ENCODE data around the gene HIGD1B. TPM values are rescaled to one million over a fixed set of nuclear protein-coding genes. Genes with fewer than 3 reads are reported as not detected.
A peak's percentile ranks its signal among the peaks of the same experiment; 100 is the strongest.

Gene HIGD1B
- total RNA-seq, 1 donor from 2014 or later: 0.82 TPM

DNA sequence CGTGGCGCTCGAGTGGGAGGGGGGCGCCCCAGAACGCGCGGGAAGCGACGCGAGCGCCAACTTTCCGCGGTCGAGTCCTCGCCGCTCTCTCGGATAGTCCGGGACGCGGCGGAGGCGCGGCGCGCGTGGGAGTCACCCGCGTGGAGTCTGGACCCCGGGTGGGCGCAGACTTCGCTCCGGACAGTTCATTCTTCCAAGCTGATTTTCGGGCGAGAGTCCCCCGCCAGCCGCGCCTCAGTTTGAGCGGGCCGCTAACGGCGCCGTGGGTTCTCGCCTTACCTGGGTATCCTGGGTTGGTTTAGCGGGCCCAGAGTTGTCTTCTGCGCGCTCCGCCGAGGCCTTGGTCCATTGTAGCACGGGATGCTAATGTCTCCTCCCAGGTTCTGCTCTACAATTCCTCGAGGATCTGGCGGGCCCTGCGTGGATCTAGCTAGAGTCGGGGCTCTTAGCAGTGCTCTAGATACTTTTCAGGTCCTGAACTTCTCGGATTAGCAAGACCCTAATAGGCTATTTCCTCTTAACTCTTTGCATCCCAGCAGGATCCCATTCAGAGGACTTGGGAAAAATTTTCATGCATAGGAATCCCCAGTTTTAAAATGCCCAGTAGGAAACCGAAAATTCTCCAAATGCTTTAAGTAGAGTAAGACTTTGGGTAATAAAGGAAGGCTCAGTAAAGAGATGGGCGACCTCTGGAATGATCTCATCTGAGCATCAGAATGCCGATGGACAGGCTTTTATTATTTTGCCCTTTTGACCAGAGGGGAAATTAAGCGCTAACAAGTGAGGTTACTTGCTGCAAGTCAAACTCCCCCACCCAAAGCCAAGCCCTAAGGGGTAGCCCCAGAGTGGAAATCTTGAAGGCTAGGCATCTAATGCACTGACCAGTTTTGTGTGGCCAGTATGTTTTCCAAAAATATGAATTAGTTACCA lies 17.1 kb upstream of the HIGD1B start:
- Mint-ChIP-seq H3K9me3 (ENCODE audit: low read depth) (no peaks in the 10 kb centered on the region), H3K27ac (ENCODE audit: unreplicated experiment) (peak overlapping the region; percentile 18), H3K36me3 (ENCODE audit: low read depth) (no peaks in the 10 kb centered on the region), H3K4me3 (ENCODE audit: unreplicated experiment) (peak overlapping the region; percentile 67), H3K4me1 (ENCODE audit: low read depth) (peaks cover 29% of the 10 kb centered on the region), H3K27me3 (ENCODE audit: low read depth) (no peaks in the 10 kb centered on the region)
- TF ChIP-seq, protein P1, sequence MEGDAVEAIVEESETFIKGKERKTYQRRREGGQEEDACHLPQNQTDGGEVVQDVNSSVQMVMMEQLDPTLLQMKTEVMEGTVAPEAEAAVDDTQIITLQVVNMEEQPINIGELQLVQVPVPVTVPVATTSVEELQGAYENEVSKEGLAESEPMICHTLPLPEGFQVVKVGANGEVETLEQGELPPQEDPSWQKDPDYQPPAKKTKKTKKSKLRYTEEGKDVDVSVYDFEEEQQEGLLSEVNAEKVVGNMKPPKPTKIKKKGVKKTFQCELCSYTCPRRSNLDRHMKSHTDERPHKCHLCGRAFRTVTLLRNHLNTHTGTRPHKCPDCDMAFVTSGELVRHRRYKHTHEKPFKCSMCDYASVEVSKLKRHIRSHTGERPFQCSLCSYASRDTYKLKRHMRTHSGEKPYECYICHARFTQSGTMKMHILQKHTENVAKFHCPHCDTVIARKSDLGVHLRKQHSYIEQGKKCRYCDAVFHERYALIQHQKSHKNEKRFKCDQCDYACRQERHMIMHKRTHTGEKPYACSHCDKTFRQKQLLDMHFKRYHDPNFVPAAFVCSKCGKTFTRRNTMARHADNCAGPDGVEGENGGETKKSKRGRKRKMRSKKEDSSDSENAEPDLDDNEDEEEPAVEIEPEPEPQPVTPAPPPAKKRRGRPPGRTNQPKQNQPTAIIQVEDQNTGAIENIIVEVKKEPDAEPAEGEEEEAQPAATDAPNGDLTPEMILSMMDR (IDR thresholded peaks at IDR 0.05): no peak
- DNase-seq (ENCODE audit: low spot score): no peak

DNA sequence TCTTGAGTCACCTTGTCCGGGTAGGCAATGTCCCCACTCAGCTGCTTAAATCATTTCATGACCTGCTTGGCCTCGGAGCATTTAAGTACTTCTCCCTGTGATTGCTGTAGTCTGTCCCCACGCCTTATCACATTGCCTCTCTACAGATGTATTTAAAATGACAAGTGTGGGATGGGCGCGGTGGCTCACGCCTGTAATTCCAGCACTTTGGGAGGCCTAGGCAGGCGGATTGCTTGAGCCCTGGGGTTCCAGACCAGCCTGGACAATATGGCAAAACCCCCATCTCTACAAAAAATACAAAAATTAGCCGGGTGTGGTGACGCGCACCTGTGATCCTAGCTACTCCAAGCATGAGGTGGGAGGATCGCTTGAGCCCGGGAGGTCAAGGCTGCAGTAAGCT lies 16.3 kb upstream of the HIGD1B start:
- H3K4me3 Mint-ChIP-seq (ENCODE audit: unreplicated experiment): no peak overlapping the region
- H3K4me1 Mint-ChIP-seq (ENCODE audit: low read depth): peaks cover 29% of the 10 kb centered on the region

DNA sequence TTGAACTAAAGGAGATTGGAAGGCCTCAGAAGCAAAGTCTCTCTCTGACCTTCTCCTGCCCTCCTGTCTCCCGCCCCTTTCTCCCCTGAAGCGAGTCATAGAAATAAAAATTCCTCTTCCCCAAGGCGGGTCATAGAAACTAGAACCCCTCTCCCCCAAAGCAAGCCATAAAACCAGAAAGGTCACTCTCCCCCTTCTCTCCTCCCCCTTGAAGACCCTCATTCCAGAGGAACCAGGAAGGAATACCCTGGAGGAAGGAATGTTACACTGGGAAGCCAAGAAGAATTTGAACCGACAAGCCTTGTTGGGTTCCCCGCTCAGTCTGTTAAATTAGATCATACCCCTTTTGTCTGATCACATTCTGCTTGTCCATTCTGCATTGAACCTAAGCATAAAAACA lies 14.9 kb upstream of the HIGD1B start:
- no peak for DNase-seq (ENCODE audit: low spot score)
- H3K27ac Mint-ChIP-seq (ENCODE audit: unreplicated experiment): no peak overlapping the region
- peaks cover 18% of the 10 kb centered on the region for H3K4me1 Mint-ChIP-seq (ENCODE audit: low read depth)
- H3K4me3 Mint-ChIP-seq (ENCODE audit: unreplicated experiment): no peak overlapping the region
- H3K36me3 Mint-ChIP-seq (ENCODE audit: low read depth): no peaks in the 10 kb centered on the region
- no peaks in the 10 kb centered on the region for H3K27me3 Mint-ChIP-seq (ENCODE audit: low read depth)
- no peaks in the 10 kb centered on the region for H3K9me3 Mint-ChIP-seq (ENCODE audit: low read depth)
- TF ChIP-seq, protein P1 (IDR thresholded peaks at IDR 0.05): peak; percentile 11

More for the DNA sequence above, 16.3 kb upstream of the HIGD1B start:
- H3K9me3 Mint-ChIP-seq (ENCODE audit: low read depth): no peaks in the 10 kb centered on the region
- H3K36me3 Mint-ChIP-seq (ENCODE audit: low read depth): no peaks in the 10 kb centered on the region
- TF ChIP-seq, protein P1 (IDR thresholded peaks at IDR 0.05): no peak
- no peaks in the 10 kb centered on the region for H3K27me3 Mint-ChIP-seq (ENCODE audit: low read depth)
- no peak for DNase-seq (ENCODE audit: low spot score)
- no peak overlapping the region for H3K27ac Mint-ChIP-seq (ENCODE audit: unreplicated experiment)

DNA sequence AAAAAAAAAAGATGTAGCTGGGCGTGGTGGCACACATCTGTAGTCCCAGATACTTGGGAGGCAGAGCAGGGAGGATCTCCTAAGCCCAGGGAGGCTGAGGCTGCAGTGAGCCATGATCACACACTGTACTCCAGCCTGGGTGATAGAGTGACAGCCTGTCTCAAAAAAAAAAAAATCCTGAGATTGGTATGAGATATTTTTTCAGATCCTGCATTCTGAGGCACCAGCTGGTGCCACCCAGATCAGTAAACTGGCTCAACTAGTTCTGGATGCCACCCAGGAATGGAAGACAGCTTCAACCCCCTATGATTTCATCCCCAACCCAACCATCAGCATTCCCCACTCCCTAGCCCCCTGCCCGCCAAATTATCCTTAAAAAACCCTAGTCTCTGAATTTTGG lies 10.5 kb upstream of the HIGD1B start:
- Mint-ChIP-seq H3K27ac (ENCODE audit: unreplicated experiment) (no peak overlapping the region), H3K4me3 (ENCODE audit: unreplicated experiment) (no peak overlapping the region), H3K9me3 (ENCODE audit: low read depth) (no peaks in the 10 kb centered on the region), H3K27me3 (ENCODE audit: low read depth) (no peaks in the 10 kb centered on the region), H3K36me3 (ENCODE audit: low read depth) (no peaks in the 10 kb centered on the region), H3K4me1 (ENCODE audit: low read depth) (peaks cover 5% of the 10 kb centered on the region)
- DNase-seq (ENCODE audit: low spot score): no peak
- TF ChIP-seq, protein P1 (IDR thresholded peaks at IDR 0.05): no peak

DNA sequence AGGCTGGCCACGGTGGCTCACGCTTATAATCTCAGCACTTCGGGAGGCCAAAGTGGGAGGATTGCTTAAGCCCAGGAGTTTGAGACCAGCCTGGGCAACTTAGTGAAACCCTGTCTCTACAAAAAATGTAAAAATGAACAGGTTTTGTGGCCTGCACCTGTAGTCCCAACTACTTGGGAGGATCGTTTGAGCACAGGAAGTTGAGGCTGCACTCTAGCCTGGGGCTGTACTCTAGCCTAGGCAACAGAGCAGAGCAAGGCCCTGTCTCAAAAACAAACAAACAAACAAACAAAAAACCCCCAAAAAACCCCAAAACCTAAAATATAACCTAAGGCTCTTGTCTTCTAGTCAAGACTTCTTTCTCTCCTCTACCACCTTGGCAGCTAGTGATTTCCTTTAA lies 7.4 kb upstream of the HIGD1B start:
- TF ChIP-seq, protein P1 (IDR thresholded peaks at IDR 0.05): no peak
- Mint-ChIP-seq H3K36me3 (ENCODE audit: low read depth) (no peaks in the 10 kb centered on the region), H3K27me3 (ENCODE audit: low read depth) (no peaks in the 10 kb centered on the region), H3K4me3 (ENCODE audit: unreplicated experiment) (no peak overlapping the region), H3K4me1 (ENCODE audit: low read depth) (peaks cover 28% of the 10 kb centered on the region), H3K9me3 (ENCODE audit: low read depth) (no peaks in the 10 kb centered on the region), H3K27ac (ENCODE audit: unreplicated experiment) (no peak overlapping the region)
- DNase-seq (ENCODE audit: low spot score): no peak

Measured in chondrocyte (in vitro differentiated cells).